DOHH2 (cell line): Measurements from ENCODE around the gene MEF2B.
A peak's percentile ranks its signal among the peaks of the same experiment; 100 is the strongest.
"Not testable (repeated sequence)": the region's sequence is repeated elsewhere in the genome, so short reads cannot be mapped to it uniquely, and the experiment has no call there.

Source experiments
- H3F3A ChIP-seq: fragments of 200-600 bp; sonication (generic), shearing (Covaris generic); 2 replicates; pipeline ENCODE4 v1.6.0; 2016; ENCODE audit warnings: antibody characterized with exemption, mild to moderate bottlenecking; ENCODE audit not compliant: control insufficient read depth, insufficient read depth
- H3K27ac ChIP-seq: fragments of 200-600 bp; sonication (generic); 2 replicates; pipeline ENCODE4 v1.5.1; 2014; ENCODE audit warnings: low read depth, mild to moderate bottlenecking, low read length, moderate library complexity
- H3K27me3 ChIP-seq: fragments of 200-600 bp; sonication (generic); 2 replicates; pipeline ENCODE4 v1.6.1; 2014; ENCODE audit warnings: mild to moderate bottlenecking, low read length, mixed read lengths; ENCODE audit not compliant: control insufficient read depth
- H3K36me3 ChIP-seq: fragments of 200-600 bp; sonication (generic); 2 replicates; pipeline ENCODE4 v1.6.1; 2014; ENCODE audit warnings: mild to moderate bottlenecking, low read length, moderate library complexity, mixed read lengths; ENCODE audit not compliant: control insufficient read depth
- H3K4me1 ChIP-seq: fragments of 200-600 bp; sonication (generic); 2 replicates; pipeline ENCODE4 v1.6.1; 2014; ENCODE audit warnings: mild to moderate bottlenecking, low read length, mixed read lengths; ENCODE audit not compliant: control insufficient read depth
- H3K4me2 ChIP-seq: fragments of 200-600 bp; sonication (generic); 2 replicates; pipeline ENCODE4 v1.6.0; 2014; ENCODE audit warnings: mild to moderate bottlenecking, low read length, moderate library complexity
- H3K4me3 ChIP-seq: fragments of 200-600 bp; sonication (generic); 2 replicates; pipeline ENCODE4 v1.5.1; 2014; ENCODE audit warnings: mild to moderate bottlenecking, low read length, mixed read lengths
- H3K79me2 ChIP-seq: fragments of 200-600 bp; sonication (generic); 2 replicates; pipeline ENCODE4 v1.6.1; 2014; ENCODE audit warnings: mild to moderate bottlenecking, low read length, mixed read lengths; ENCODE audit not compliant: control insufficient read depth
- H3K9me2 ChIP-seq: fragments of 200-600 bp; sonication (generic); replicated peaks from 2 replicates; pipeline ENCODE4 v1.6.1; 2014; ENCODE audit warnings: mild to moderate bottlenecking, low read length, mixed read lengths; ENCODE audit not compliant: control insufficient read depth
- H3K9me3 ChIP-seq: fragments of 200-600 bp; sonication (generic); 2 replicates; pipeline ENCODE4 v1.6.1; 2014; ENCODE audit warnings: antibody characterized with exemption, low read length, mixed read lengths; ENCODE audit not compliant: control insufficient read depth, insufficient read depth
- H4K20me1 ChIP-seq: fragments of 200-600 bp; sonication (generic); 2 replicates; pipeline ENCODE4 v1.6.0; 2014; ENCODE audit warnings: low read depth, mild to moderate bottlenecking, antibody characterized with exemption, low read length, moderate library complexity; ENCODE audit not compliant: control insufficient read depth, insufficient read depth
- EZH2phosphoT487 ChIP-seq: fragments of 200-600 bp; sonication (generic); IDR thresholded peaks from 2 replicates; pipeline ENCODE4 v1.6.1; 2017; ENCODE audit warnings: borderline replicate concordance, mild to moderate bottlenecking, antibody characterized with exemption, low read length, moderate library complexity, mixed read lengths
- TF ChIP-seq, protein P1 (sequence below): fragments of 200-600 bp; sonication (generic); IDR thresholded peaks from one replicate; pipeline ENCODE4 v1.5.1; 2014; ENCODE audit warnings: antibody characterized with exemption, mild to moderate bottlenecking, low read depth, low read length; ENCODE audit not compliant: poor library complexity, severe bottlenecking

MEF2B gene

DNA sequence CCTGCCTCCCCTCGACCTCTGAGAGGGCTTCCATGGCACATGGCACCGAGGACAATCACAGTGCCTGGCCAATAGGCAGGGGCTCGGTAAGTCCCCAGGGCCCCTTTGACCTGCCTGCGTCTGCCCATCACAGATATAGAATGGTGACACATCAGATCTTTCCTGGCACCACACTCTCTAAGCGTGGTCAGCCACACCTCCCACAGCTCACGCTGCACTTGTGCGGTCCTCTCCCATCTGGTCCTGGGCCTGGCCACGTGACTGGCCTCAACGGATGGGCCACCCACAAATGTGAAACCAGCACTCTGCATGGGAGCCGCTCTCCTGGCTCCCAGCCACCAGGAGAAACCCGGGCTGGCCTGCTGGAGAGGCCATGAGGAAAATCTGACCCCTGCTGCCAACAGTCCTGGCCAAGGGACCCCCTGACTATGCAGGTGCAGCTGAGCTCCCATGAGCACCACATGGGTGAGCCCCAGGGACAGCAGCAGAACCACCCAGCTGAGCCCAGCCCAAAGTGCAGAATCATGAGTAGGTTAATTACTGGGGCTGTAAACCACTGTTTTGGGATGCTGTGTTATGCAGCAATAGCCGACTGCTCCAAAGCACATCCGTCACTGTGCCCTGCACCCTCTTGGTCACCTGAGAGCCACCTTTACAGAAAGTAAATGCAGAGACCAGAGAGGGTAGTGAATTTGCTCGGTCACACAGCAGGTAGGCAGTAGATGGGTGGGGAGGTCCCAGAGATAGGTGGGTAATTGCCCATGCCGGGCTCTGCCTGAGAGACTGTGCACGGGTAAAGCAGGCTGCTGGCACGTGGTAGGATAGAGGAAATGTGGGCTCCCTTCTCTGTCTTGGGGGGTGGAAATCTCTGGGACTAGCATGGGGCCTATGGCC is 9.7 kb upstream of the MEF2B start:
- Histone ChIP-seq H3K9me3 (no peaks in the 10 kb centered on the region), H3K4me1 (peaks cover 6% of the 10 kb centered on the region), H3K4me2 (no peak overlapping the region), H3K4me3 (no peak overlapping the region), H4K20me1 (no peaks in the 10 kb centered on the region), H3K27me3 (no peaks in the 10 kb centered on the region), H3K27ac (no peak overlapping the region), H3F3A (peaks cover 5% of the 10 kb centered on the region; the same call in 1 of the 2 replicates), H3K36me3 (peaks cover 15% of the 10 kb centered on the region), H3K9me2 (no peaks in the 10 kb centered on the region), H3K79me2 (peaks cover 1% of the 10 kb centered on the region)
- TF ChIP-seq EZH2phosphoT487, result no peak
- TF ChIP-seq, protein P1, sequence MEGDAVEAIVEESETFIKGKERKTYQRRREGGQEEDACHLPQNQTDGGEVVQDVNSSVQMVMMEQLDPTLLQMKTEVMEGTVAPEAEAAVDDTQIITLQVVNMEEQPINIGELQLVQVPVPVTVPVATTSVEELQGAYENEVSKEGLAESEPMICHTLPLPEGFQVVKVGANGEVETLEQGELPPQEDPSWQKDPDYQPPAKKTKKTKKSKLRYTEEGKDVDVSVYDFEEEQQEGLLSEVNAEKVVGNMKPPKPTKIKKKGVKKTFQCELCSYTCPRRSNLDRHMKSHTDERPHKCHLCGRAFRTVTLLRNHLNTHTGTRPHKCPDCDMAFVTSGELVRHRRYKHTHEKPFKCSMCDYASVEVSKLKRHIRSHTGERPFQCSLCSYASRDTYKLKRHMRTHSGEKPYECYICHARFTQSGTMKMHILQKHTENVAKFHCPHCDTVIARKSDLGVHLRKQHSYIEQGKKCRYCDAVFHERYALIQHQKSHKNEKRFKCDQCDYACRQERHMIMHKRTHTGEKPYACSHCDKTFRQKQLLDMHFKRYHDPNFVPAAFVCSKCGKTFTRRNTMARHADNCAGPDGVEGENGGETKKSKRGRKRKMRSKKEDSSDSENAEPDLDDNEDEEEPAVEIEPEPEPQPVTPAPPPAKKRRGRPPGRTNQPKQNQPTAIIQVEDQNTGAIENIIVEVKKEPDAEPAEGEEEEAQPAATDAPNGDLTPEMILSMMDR, result no peak

GRCh38 chr19:19176950-19177349 is 6.9 kb upstream of the MEF2B start:
- no peaks in the 10 kb centered on the region for H3K79me2 ChIP-seq
- H3K36me3 ChIP-seq, result peaks cover 7% of the 10 kb centered on the region; the same call in 1 of the 2 replicates
- H3K9me3 ChIP-seq, result no peaks in the 10 kb centered on the region
- H3K4me2 ChIP-seq, result no peak overlapping the region
- H3F3A ChIP-seq, result peaks cover 5% of the 10 kb centered on the region; the same call in 1 of the 2 replicates
- H3K4me3 ChIP-seq, result no peak overlapping the region
- TF ChIP-seq, protein P1, result no peak
- H3K9me2 ChIP-seq, result no peaks in the 10 kb centered on the region
- no peaks in the 10 kb centered on the region for H4K20me1 ChIP-seq
- H3K27ac ChIP-seq, result no peak overlapping the region
- peaks cover 32% of the 10 kb centered on the region for H3K4me1 ChIP-seq
- H3K27me3 ChIP-seq, result no peaks in the 10 kb centered on the region

DNA sequence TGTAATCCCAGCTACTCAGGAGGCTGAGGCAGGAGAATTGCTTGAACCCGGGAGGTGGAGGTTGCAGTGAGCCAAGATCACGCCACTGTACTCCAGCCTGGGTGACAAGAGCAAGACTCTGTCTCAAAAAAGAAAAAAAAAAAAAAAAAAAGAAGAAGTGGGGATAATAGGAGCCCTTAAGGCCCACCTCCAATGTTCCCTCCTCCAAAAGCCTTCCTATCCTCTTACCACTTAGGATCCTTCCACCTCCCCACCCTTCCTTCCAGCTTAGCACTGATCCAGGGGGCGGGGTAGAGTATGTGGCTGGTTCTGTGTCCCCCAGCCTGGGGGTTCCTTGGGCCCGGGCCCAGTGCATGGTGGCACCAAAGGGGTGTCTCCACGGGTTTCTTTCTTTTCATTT is 3.2 kb upstream of the MEF2B start:
- not testable (repeated sequence) for H3K27me3 ChIP-seq, H4K20me1 ChIP-seq, H3K9me2 ChIP-seq, H3F3A ChIP-seq, H3K4me3 ChIP-seq, H3K9me3 ChIP-seq
- Histone ChIP-seq H3K79me2 (peaks cover 36% of the 10 kb centered on the region), H3K27ac (0 out of 2 replicates have a peak overlapping the region, but pooled peaks have one; percentile 10), H3K36me3 (peaks cover 18% of the 10 kb centered on the region), H3K4me2 (0 out of 2 replicates have a peak overlapping the region, but pooled peaks have one; percentile 17), H3K4me1 (peaks cover 50% of the 10 kb centered on the region)
